B cell (primary cell): Measurements from ENCODE around the gene ZDHHC4. TPM values are rescaled to one million over a fixed set of nuclear protein-coding genes. Genes with fewer than 3 reads are reported as not detected.

Source experiments
- ATAC-seq: fragments of 200-7000 bp; cut with Tn5 transposase; one replicate; pipeline ENCODE4 v1.10.0; 2021; ENCODE audit warnings: low read depth, mild to moderate bottlenecking, moderate number of reproducible peaks, moderate library complexity
- CTCF ChIA-PET: fragments of 350-600 bp; sonication (Branson Sonifier 250); formaldehyde crosslinking; loops from one replicate; lab custom pipeline; 2021; ENCODE audit warnings: antibody characterized with exemption, inconsistent platforms; lab: Charles Lee
- POLR2A ChIA-PET: fragments of 350-600 bp; sonication (Branson Sonifier 250); formaldehyde crosslinking; loops from one replicate; lab custom pipeline; 2021; ENCODE audit warnings: antibody characterized with exemption; lab: Charles Lee
- DNase-seq: peaks from one replicate; pipeline ENCODE4 v3.0.0; 2013
- H2AFZ ChIP-seq: 2 replicates; pipeline ENCODE4 v1.6.1; 2012; ENCODE audit warnings: mild to moderate bottlenecking, low read depth, low read length; ENCODE audit not compliant: insufficient read depth, poor library complexity, severe bottlenecking
- H3K27ac ChIP-seq, 2 donors: 1 replicate in 1 of 2; 2 replicates in 1 of 2; pipeline ENCODE4 v1.5.1; 2012 to 2013; ENCODE audit warnings: low read length in 2 of 2, mild to moderate bottlenecking in 2 of 2, moderate library complexity in 1 of 2
- H3K27me3 ChIP-seq, 4 experiments: fragments of 200-600 bp in 1 of 4; sonication (generic) in 1 of 4; replicated peaks in 1 of 4; 1 replicate in 2 of 4; 2 replicates in 2 of 4; pipeline versions ENCODE4 v1.6.1 to v1.7.0; 2013 to 2016; ENCODE audit warnings: low read length in 3 of 4, mild to moderate bottlenecking in 2 of 4, mixed read lengths in 1 of 4, moderate library complexity in 1 of 4; ENCODE audit not compliant: insufficient read depth in 4 of 4, control insufficient read depth in 3 of 4; ENCODE audit errors: control extremely low read depth in 1 of 4
- H3K36me3 ChIP-seq, 2 experiments: replicated peaks in 1 of 2; 1 replicate in 1 of 2; 2 replicates in 1 of 2; pipeline versions ENCODE4 v1.6.1 to v1.7.1; 2013; ENCODE audit warnings: low read length in 1 of 2; ENCODE audit not compliant: insufficient read depth in 2 of 2, control insufficient read depth in 1 of 2; ENCODE audit errors: control extremely low read depth in 1 of 2, extremely low read depth in 1 of 2
- H3K4me1 ChIP-seq, 2 donors: fragments of 200-600 bp in 1 of 2; sonication (generic) in 1 of 2; 1 replicate in 1 of 2; 2 replicates in 1 of 2; pipeline versions ENCODE4 v1.5.1 to v1.6.1; 2013 to 2017; ENCODE audit warnings: low read length in 2 of 2; ENCODE audit not compliant: control insufficient read depth in 2 of 2, insufficient read depth in 2 of 2
- H3K4me2 ChIP-seq: replicated peaks from 2 replicates; pipeline ENCODE3; 2012; ENCODE audit warnings: mild to moderate bottlenecking, low read depth, low read length; ENCODE audit not compliant: poor library complexity, severe bottlenecking
- H3K4me3 ChIP-seq, 5 experiments: fragments of 200-600 bp in 1 of 5; sonication (generic) in 1 of 5; 1 replicate in 3 of 5; 2 replicates in 2 of 5; pipeline versions ENCODE4 v1.5.1 to v1.7.0; 2011 to 2016; ENCODE audit warnings: low read length in 4 of 5, mild to moderate bottlenecking in 4 of 5, low read depth in 2 of 5, control low read depth in 1 of 5, moderate library complexity in 1 of 5; ENCODE audit not compliant: insufficient read depth in 1 of 5; ENCODE audit errors: control extremely low read depth in 1 of 5, extremely low read depth in 1 of 5
- H3K79me2 ChIP-seq: fragments of 200-600 bp; sonication (generic); one replicate; pipeline ENCODE4 v1.6.0; 2016; ENCODE audit warnings: low read length; ENCODE audit not compliant: control insufficient read depth, insufficient read depth
- H3K9ac ChIP-seq: fragments of 200-600 bp; sonication (generic); 2 replicates; pipeline ENCODE4 v1.6.1; 2017; ENCODE audit warnings: mild to moderate bottlenecking, low read length, moderate library complexity
- H3K9me3 ChIP-seq, 3 donors: one replicate each; pipeline versions ENCODE4 v1.6.1 to v1.7.1; 2013; ENCODE audit warnings: low read length in 2 of 3; ENCODE audit not compliant: control insufficient read depth in 2 of 3, insufficient read depth in 1 of 3; ENCODE audit errors: control extremely low read depth in 1 of 3
- H4K20me1 ChIP-seq: 2 replicates; pipeline ENCODE4 v1.6.0; 2012; ENCODE audit warnings: mild to moderate bottlenecking, low read length; ENCODE audit not compliant: insufficient read depth, control insufficient read depth, poor library complexity, severe bottlenecking
- H3K27ac Mint-ChIP-seq: one replicate; pipeline ENCODE4 v1.8.0; 2021; ENCODE audit warnings: mixed read lengths
- H3K27me3 Mint-ChIP-seq: one replicate; pipeline ENCODE4 v1.8.0; 2021; ENCODE audit warnings: mixed read lengths
- H3K4me1 Mint-ChIP-seq: one replicate; pipeline ENCODE4 v1.8.0; 2021; ENCODE audit warnings: mixed read lengths
- H3K4me3 Mint-ChIP-seq: one replicate; pipeline ENCODE4 v1.8.0; 2021; ENCODE audit warnings: mixed read lengths
- H3K9me3 Mint-ChIP-seq: one replicate; pipeline ENCODE4 v1.8.0; 2022; ENCODE audit warnings: mixed read lengths; ENCODE audit not compliant: insufficient read depth
- EZH2 ChIP-seq: IDR thresholded peaks from 2 replicates; pipeline ENCODE4 v1.6.1; 2012; ENCODE audit warnings: borderline replicate concordance, low read depth, mild to moderate bottlenecking, moderate library complexity, low read length; ENCODE audit not compliant: insufficient read depth, poor library complexity, severe bottlenecking
- WGBS: methylation state at CpG from one replicate; pipeline ENCODE4 v1.1.5; 2013; ENCODE audit warnings: missing lambda C conversion rate; ENCODE audit not compliant: insufficient coverage; 5-methylcytosine and 5-hydroxymethylcytosine counted together
- intact Hi-C: fragments of 100-400 bp; cut with micrococcal nuclease; formaldehyde crosslinking; loops from one replicate; pipeline ENCODE4 v1.10.0; 2022
- polyA plus RNA-seq: library from polyadenylated mRNA; depleted of rRNA; stranded (reverse); fragments of >200 nt; gene quantifications from 2 replicates; pipeline ENCODE4 v1.2.3, GENCODE V29; 2012
- total RNA-seq, 2 donors: library from RNA; stranded (reverse); fragments of 120-200 nt in 1 of 2; gene quantifications; 1 replicate in 1 of 2; 2 replicates in 1 of 2; pipeline versions ENCODE4 v1.2.3 to v1.2.4, GENCODE V29; 2013 to 2022
- TF ChIP-seq, protein P1 (sequence below): fragments of 200-600 bp; IDR thresholded peaks from one replicate; pipeline ENCODE4 v1.8.0; 2022; ENCODE audit warnings: antibody characterized with exemption, mild to moderate bottlenecking

ZDHHC4 gene
- total and polyA plus RNA-seq, 2 donors (not counting 1 experiment from before 2014, with no cell fraction given), result 38.5 to 42.0 TPM

DNA sequence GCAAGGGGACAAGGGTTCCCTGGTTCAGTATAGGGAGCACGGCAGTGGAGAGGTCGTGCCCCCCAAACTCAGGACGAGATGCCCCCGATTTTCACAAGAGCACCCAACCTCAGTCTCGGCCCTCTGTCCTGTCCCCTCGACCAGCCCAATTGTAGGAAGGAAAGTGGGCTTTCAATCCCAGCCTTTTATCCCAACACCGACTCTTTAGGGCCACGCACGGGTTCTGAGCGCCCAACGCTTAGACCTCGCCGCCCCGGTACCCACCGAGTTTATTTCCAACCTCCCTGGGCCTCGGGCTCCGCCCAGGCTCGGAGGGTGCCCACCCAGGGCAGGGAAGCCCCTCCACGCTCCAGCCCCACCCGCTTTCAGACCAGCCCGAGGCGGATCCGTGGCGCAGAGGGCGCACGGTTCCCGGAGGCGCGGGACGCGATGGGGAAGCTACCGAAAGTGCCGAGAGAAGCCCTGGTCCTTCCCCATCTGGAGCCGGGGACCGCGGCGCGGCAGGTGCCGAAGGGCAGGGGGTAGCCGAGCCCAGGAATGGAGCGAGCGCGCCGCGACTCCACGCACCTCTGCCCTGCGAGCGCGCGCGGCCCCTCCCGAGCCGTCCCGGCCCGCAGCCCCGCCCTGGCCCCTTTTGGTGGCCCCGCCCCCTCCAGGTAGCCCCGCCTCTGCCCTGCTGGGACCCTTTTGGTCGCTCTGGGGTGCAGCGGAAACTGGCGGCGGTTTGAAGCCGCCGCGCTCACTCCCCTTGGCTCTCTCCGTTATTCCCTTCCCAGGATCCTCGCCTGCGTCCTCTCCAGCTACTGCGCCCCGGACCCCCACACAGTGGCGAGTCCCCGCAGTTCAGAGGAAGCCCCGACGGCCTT is 46.4 kb upstream of the ZDHHC4 start:
- TF ChIP-seq EZH2, result no peak
- TF ChIP-seq, protein P1, sequence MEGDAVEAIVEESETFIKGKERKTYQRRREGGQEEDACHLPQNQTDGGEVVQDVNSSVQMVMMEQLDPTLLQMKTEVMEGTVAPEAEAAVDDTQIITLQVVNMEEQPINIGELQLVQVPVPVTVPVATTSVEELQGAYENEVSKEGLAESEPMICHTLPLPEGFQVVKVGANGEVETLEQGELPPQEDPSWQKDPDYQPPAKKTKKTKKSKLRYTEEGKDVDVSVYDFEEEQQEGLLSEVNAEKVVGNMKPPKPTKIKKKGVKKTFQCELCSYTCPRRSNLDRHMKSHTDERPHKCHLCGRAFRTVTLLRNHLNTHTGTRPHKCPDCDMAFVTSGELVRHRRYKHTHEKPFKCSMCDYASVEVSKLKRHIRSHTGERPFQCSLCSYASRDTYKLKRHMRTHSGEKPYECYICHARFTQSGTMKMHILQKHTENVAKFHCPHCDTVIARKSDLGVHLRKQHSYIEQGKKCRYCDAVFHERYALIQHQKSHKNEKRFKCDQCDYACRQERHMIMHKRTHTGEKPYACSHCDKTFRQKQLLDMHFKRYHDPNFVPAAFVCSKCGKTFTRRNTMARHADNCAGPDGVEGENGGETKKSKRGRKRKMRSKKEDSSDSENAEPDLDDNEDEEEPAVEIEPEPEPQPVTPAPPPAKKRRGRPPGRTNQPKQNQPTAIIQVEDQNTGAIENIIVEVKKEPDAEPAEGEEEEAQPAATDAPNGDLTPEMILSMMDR, result no peak
- peak overlapping the region; percentile 97 for H3K4me2 ChIP-seq
- H3K9me3 Mint-ChIP-seq, result no peaks in the 10 kb centered on the region
- peak overlapping the region; percentile 89 for H3K4me3 Mint-ChIP-seq
- DNase-seq, result peak; percentile 79
- H3K27ac ChIP-seq, result peak overlapping the region in 1 of 2 donors; percentile 6
- H4K20me1 ChIP-seq, result no peaks in the 10 kb centered on the region
- H3K4me1 Mint-ChIP-seq, result peaks cover 26% of the 10 kb centered on the region
- peaks cover 0 to 38% (median 10%) of the 10 kb centered on the region in 4 experiments for H3K27me3 ChIP-seq
- no peaks in the 10 kb centered on the region for H3K79me2 ChIP-seq
- ATAC-seq, result peak; percentile 90
- H3K4me3 ChIP-seq, result peak overlapping the region; percentile 36 to 70 (median 68)
- peaks cover 26% of the 10 kb centered on the region for H3K27me3 Mint-ChIP-seq
- WGBS, result 2% methylated on average over 72 of the region's 74 CpGs
- H3K9me3 ChIP-seq, result peaks cover 0 to 8% (median 0%) of the 10 kb centered on the region in 3 donors
- ChIA-PET POLR2A (no interaction called here), CTCF (interaction anchor here (0.9 kb wide), 1 partner anchor 59 kb away, joined by 3 read pairs; the partner anchor contains the start of gene INTS15)
- H3K36me3 ChIP-seq, result no peaks in the 10 kb centered on the region
- intact Hi-C loops, result loop anchor here (2.0 kb wide), 1 partner anchor 46 kb away; the partner anchor contains the start of gene ZDHHC4
- peak overlapping the region; percentile 61 for H3K27ac Mint-ChIP-seq
- peak overlapping the region; percentile 96 for H2AFZ ChIP-seq
- peak overlapping the region; percentile 70 for H3K9ac ChIP-seq
- H3K4me1 ChIP-seq, result peaks cover 19 to 26% of the 10 kb centered on the region in 2 donors
